CMK (cell line): ENCODE measurements around the gene JARID2.

ENCODE experiments used
- DNase-seq: peaks from one replicate; pipeline ENCODE4 v3.0.0-alpha.2; 2010; ENCODE audit warnings: low read depth

The JARID2 gene

DNA sequence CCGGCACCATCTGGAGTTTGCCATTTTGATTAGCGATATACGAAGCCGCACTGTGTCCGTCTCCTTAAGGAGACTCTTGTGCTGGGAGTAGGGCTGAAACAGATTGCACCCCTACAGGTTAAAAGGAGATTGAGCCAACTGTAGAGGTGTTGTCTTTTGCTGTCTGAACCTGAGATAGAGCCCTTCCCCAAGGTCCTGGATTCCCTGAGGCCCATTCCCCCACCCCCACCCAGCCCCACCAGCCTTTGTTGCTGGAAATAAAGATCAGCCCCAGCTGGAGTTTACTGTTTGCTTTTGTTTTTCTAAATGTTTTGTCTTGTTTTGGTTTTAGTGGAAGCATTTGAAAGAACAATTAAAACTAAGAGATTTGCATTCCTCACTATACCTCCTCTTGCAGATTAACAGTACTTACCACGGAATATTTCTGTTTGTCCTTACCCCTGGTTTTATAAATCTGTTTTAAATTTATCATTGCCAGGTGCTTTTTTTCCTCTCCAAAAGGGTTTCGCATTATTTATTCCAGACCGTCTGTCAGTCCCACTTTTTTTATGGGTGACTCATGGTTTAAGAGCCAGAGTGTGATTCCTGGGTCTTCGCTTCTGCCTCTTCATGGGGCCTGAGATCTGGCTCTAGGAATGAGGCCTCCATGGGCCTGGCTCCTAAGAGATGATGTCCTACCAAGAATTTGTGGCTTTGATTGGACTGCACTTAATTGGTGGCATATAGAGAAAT is 247.7 kb downstream of the JARID2 start:
- DNase-seq: no peak

DNA sequence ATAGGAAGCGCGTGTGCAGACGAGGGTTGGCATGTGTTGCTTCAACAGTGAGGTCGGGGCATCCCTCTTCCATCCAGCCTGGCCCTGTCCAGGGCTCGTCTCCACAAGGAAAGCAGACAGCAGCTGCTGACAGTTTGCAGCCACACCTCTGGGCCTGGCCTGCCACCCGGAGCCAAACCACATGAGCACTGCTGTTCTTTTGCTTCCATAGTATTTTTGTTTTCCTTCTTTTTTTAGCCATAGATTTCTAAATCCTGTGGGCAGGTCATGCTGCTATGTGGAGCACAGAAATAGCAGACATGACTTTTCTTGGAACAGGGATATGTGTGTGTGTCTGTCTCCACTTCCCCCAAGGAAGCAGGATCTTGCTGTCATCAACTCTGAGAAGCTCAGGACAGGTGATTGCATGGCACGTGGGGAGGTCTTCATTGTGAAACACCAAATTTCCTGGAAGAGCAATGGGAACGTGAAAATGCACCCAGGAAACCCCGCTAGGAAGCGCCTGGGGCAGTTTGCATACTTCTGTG is 249.6 kb downstream of the JARID2 start:
- no peak for DNase-seq

DNA sequence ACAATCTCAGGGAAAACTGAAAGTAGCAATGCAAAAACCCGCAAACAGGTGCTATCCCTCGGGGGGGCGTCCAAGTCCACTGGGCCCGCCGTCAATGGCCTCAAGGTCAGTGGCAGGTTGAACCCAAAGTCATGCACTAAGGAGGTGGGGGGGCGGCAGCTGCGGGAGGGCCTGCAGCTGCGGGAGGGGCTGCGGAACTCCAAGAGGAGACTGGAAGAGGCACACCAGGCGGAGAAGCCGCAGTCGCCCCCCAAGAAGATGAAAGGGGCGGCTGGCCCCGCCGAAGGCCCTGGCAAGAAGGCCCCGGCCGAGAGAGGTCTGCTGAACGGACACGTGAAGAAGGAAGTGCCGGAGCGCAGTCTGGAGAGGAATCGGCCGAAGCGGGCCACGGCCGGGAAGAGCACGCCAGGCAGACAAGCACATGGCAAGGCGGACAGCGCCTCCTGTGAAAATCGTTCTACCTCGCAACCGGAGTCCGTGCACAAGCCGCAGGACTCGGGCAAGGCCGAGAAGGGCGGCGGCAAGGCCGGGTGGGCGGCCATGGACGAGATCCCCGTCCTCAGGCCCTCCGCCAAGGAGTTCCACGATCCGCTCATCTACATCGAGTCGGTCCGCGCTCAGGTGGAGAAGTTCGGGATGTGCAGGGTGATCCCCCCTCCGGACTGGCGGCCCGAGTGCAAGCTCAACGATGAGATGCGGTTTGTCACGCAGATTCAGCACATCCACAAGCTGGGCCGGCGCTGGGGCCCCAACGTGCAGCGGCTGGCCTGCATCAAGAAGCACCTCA is 250.7 kb downstream of the JARID2 start:
- DNase-seq: no peak

DNA sequence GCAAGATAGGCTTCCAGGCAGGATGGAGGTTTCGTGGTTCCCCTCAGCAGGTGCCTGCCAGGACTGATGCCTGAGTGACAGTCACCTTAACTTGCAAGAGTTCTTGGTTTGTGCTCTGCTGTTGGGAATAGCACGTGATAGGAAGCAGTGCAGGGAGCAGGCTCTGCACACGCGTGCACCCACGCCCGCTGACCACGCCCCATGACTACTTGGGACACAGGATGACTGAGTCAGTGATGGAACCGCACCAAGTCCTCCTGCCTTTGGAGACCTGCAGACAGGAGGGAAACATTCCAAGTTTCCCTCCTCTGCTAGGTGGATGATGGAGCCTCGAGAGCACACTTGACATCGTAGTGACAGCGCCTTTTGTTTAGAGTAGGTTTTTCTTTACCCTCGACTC is 252.8 kb downstream of the JARID2 start:
- no peak for DNase-seq

DNA sequence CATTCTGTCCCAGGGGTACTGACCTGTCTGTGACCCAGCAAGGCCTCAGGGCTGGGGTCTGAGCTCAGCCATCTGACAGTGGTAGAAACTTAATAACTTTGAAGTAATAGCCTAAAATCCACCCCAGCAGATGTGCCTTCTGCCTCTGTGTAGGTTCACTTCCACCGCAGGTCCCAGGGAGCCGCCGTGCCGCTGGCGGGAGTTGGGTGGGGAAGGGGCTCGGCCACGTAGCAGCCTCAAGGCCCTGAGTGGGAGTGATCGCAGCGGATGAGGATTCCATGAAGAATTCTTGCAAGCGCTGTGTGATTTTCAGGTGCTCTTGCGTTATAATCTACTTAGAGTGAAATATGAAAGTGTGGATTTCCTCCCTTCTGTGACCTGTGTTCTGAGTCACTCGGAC is 253.3 kb downstream of the JARID2 start:
- no peak for DNase-seq

DNA sequence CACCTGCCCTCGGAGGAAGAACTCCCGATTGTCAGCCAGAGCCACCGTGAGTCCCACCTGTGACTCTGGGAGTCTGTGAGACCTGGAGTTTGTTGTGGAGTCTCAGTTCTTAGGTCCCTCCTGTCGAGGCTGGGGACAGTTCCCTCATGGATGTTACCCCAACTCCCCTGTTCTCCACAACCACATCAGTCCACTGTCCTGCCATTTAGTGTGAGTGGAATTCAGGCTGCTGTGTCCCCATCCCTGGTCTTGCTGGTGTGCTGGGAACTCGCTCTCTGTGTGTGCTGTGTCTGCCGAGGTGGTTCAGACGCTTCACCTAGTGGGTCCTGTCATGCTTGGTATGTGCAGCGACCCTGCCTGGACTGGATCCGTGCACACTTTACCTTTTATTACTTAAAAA is 253.7 kb downstream of the JARID2 start:
- DNase-seq: no peak

DNA sequence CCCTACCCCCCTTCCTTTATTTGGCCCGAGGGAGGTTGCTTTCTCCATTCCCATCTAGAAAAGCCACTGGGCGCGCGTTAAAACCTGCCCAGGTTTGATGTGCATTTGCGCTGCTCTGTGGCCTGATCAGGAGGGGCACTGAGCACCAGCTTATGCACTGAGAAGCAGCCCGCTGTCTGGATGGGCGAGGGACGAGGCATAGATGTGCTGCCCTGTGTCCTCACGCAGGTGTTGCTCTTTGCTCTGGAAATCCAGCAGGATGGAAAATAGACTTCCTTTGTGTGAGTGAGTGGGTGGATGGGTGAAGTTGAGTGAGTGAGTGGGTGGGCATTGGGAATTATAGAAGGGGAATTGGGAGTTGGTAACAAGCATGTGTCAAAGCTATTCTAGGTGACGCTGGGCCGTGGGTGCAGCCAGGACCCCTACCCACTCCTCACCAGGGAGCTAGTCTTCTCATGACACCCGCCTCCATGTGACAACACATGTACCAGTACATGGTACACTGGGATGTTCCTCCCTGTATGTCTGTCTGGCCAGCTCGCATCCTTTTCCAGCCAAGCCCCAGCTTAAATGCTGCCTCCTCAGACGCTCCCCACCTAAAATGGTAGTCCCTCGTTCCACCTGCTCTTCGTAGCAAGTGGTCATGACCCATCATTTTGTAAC is 254.3 kb downstream of the JARID2 start:
- DNase-seq: no peak

DNA sequence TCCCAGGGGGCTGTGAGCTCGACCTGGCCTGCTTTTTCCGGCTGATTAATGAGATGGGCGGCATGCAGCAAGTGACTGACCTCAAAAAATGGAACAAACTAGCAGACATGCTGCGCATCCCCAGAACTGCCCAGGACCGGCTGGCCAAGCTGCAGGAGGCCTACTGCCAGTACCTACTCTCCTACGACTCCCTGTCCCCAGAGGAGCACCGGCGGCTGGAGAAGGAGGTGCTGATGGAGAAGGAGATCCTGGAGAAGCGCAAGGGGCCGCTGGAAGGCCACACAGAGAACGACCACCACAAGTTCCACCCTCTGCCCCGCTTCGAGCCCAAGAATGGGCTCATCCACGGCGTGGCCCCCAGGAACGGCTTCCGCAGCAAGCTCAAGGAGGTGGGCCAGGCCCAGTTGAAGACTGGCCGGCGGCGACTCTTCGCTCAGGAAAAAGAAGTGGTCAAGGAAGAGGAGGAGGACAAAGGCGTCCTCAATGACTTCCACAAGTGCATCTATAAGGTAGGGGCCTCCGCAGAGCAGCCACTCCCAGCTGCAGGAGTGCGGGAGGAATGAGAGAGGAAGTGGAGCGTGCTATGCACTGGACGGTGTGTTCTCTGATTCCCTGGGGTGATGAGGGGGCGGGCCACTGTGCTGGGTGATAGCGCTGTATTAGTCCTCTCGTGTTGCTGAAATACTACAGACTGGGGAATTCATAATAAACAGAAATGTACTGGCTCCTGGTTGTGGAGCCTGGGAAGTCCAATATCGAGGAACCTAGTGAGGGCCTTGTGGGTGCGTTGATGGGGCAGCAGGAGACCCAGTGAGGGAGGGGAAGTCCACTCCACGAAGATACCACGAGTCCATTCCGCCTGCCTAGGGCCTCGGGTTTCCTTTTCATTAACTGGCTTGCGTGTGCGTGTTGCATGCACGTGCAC is 255.3 kb downstream of the JARID2 start:
- no peak for DNase-seq

DNA sequence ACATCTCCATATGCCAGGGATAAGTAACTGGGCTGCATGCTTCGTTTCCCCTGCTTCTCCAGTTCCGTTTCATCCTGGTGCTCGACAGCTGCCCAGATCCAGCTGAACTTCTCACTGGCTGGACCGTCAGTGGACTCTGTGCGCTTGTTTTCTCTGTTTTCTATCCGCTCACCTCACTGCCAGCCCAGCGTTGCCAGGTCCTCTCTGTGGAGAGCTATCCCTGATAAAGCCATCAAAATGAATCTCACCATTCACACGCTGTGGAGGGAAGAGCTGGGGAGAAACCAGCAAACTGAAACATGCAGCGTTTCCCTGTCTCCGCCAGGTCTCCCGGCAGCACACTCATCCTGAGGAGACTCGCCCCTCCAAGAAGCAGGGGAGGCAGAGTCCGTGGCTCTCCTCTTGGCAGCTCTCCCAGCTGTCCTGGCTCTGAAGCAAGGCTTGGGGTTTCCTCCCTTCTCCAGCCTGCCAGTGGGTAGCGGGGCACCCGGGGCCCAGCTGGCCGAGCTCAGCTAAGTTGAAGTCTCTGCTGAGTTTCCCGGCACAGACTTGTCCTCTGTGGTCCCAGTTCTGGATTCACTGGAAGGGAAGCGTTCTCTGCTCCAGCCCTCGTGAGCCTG is 256.1 kb downstream of the JARID2 start:
- DNase-seq: no peak

DNA sequence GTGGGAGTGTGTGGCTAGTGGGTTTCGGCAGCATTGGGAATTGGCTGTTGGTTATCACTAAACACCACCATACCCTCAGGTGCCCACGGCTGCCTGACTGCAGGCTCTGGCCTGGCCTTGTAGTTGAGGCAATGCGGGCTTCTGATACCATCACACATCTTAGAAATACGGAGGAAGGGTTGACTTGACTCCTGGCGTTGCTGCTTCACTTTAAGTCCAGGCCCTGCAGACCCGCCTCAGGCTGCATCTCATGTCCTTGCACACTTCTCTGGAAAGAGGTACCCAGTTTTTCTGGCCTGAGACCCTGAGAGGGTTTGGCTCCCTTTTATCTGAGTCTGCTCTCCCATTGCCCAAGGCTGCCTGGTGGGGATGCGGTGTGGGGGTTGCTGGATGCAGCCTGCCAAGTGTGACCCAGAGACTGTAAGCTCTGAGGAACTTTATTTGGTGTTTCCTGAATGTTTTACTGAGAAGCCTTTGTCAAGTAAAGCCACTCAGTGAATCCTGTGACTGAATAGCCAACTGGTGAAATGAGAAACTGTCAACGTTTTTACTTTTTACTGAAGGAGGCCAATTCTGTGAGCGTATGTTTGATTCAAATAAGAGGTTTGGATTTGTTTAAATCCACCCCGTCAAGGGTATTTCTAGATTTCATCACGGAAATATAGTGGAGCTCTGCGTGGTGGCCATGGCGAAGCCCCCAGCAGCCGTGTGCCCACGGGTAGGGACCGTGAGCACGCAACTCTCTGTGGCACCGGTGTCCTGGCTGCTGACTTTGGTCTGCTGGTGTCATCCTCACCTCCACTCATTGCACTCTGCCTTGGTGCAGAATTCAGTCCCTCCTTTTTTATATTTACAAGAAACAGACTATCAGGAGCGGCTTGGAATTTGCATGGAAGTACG is 256.8 kb downstream of the JARID2 start:
- no peak for DNase-seq

DNA sequence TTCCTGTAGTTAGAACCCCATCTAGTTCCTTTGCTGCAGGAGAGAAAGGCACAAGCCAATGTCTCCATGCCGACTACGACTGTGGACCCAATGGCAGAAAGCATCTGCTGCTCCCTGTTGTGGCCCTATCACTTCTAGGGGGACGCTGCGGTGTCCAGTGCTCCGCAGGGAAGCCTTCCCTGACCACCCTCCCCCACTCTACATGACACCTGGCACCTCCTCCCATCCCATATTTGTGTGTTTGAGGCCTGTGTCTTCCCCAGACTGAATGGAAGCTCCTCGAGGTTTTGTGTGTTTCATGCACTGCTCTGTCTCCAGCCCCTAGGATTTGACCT is 257.4 kb downstream of the JARID2 start:
- DNase-seq: no peak

DNA sequence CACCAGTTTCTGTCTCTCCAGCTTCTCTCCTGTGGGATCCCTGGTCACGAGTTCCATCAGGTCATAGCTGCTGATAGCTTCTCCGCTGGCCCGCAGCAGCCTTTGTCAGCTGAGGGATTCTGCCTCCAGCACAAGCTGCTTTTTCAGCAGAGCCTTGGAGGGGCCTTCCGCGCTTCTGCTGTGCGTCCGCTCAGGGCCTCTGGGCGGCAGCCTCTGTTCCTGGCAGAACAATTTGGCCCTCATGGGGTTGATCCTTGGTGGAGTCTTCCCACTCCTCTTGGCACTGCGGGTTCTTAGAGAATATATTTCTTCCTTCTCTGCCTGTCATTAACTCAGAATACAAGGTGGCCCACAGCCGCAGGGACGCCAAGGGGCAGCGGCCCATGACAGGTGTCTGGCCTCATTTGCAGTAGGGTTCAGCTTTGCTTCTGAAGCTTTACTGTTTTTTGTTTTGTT is 258.2 kb downstream of the JARID2 start:
- no peak for DNase-seq

DNA sequence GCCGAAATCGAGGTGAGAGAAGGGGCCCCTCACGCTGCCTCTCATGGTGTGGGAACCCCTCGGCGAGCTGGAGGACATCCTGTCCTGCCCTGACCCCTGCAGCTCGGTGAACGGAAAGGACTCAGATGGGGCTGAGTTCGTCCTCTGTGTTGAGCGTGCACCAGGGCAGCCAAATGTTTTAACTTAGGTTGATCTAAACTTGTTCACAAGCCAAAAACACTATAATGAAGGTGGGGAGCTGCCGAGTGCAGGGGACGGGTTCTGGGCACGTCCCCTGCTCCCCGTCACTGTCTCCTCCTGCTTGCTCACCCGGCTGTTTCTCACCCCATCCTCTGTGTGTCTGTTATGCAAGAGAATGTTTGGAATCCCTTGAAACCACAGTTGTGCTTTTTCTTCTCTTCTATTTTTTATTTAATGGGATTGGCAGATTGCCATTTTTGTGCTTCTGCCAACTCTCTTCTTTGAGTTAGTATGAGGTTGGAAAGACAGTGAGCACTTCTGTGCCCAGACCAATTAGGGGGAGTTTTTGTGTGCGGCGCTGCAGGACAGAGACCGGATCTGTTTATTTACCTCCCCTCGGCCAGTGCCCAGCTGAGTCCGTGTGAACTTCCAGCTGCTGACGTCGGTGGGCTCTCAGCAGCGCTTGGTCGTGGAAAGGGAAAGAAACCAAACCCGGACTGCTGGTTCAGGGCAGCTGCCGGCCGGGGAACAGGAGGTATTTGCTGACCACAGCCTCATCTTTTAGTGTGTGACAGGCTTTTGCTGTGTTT is 258.9 kb downstream of the JARID2 start:
- DNase-seq: no peak

DNA sequence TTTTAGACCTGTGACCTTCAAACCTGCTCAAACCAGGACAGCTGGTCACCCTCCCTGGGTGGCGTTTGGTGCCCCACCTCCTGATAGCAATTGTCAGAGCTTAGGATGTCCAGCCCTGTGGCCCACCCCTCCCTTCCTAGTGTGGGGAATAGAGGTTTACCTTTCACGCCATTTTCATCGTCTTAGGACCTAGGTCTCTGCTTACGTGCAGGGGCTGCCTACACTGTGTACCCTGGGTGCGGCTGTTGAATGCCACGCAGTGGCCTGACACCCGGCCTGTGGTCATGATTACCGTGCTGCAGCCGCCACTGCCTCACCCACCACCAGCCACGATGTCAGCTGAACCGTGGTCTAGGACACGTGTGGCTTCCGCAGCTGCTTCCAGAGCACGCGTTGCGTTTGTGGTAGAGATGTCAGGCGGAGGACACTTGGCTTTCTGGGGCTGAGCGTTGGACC is 259.6 kb downstream of the JARID2 start:
- no peak for DNase-seq

DNA sequence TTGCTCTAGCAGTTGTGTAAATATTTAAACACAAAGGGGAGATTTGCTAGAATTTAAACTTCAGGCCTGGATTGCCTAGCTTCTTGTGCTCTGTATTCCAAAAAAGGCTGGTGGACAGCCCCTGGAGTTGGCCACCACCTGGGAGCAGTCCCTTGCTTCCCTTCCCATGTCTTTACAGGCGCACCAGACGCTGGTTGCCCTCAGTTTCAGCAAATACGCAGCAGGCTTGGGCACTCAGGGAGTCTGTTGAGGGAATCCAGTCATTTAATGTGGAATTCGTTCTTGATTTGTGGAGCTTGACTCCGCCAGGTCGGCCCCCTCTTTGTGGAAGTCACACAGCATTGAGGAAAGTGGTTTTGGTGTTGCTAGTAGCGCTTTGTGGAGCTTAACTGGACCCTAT is 260.2 kb downstream of the JARID2 start:
- DNase-seq: no peak

DNA sequence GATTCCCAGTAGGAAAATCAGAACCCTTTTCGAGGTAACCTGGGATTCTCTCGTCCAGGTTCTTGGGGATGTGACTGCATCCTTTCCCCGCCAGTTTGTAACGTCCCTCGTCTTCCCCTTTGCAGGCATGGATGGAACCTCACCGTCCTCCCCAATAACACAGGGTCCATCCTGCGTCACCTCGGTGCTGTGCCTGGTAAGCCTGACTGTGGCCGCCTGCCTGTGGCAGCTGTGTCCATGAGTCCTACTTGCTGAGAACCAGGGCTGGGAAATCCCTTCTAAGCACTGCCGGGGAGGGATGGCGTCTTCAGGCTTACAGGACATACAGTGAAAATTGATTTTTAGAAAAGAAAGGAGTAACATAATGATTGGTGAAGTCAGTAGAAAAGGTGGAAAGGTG is 261.4 kb downstream of the JARID2 start:
- no peak for DNase-seq

DNA sequence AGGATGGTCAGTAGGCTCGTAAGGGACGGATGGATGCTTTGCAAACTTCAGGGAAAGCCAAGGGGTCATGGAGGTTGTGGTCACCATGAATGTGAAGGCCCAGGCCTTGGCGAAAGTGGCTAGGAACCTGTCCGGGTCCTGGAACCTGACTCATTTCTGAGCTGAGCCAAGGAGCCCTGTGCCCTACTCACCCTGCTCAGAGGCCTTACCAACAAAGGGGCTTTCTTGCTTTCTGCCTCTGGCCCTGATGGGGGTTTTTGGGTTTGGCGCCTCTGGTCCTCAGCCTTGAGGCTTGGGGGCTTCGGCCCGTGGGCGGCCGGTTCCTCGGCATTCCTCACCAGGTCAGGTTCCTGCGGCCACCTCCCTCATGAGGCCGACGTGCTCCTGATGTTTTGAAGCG is 261.9 kb downstream of the JARID2 start:
- no peak for DNase-seq

DNA sequence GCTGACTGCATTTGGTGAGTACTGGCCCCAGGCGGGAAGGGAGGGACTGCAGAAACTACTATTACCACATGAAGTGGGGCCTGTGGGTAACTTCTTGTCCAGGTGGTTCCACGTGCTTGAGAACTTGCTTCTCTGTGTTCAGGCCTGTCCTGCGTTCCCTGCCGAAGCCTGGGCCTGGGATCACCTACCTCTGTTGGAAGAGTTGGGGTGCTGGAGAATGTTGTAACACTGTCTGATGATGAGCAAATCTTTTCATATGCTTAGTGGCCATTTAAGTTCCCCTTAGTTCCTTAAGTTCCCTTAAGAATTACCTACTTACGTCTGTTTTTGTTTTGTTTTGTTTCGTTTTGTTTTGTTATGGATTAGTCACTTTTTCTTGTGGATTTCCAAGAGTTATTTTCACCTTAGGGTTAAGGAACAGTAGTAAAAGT is 262.6 kb downstream of the JARID2 start:
- no peak for DNase-seq

DNA sequence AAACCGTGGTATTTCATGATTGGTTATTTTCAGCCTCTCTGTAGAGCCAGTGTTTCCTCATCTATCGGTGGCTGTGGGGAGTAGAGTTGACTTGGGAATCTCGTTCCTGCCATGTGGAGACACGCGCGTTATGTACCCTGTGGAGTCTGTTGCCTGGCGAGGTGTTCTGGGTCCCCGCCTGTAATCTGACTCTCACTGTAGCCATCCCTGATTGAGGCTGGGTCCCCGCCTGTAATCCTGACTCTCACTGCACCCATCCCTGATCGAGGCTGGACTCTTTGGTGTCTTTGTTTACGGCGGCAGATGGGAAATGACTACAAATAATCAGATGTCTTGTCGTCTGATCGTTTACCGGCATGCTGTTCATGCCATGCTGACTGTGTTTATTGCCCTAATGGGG is 263.1 kb downstream of the JARID2 start:
- no peak for DNase-seq
